NOMO-1 treated with dmso at 0.1 percent for 144 hours (cell line): ENCODE measurements around the gene GALNT9.
"Not testable (repeated sequence)": the region's sequence is repeated elsewhere in the genome, so short reads cannot be mapped to it uniquely, and the experiment has no call there.

Experiments
- DNase-seq: peaks from one replicate; lab custom pipeline; 2025; ENCODE audit not compliant: unreplicated experiment; lab: John Stamatoyannopoulos, UW

GALNT9 gene

DNA sequence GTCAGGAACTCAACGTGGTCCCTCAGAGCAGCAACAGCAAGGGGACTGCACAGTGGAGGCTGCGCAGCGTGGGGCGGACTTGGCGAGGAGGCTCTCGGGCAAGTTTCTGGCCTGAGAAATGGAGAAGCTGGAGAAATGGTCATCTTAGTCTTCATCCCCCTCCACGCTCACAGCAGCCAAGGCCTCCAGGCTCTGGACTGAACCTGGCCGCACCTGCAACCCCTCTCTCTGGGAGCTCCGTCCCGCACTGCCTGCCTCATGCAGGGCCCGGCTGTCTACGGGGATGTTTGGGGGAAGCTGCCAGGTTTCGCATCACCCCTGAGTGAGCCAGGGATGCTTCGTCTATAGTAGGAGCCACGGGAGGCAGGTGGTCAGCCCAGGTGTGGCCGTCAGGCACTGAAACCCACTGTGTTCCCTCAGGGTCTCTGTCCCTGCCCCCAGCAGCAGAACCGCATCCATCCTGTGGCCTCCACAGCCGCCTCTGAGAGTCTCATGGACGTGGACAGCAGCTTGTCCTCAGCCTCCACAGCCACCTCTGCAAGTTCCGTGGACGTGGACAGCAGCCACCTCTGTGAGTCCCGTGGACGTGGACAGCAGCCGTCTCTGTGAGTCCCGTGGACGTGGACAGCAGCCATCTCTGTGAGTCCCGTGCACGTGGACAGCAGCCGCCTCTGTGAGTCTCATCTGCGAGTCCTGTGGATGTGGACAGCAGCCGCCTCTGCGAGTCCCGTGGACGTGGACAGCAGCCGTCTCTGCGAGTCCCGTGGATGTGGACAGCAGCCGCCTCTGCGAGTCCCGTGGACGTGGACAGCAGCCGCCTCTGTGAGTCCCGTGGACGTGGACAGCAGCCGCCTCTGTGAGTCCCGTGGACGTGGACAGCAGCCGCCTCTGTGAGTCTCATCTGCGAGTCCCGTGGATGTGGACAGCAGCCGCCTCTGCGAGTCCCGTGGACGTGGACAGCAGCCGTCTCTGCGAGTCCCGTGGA is 29.1 kb upstream of the GALNT9 start:
- not testable (repeated sequence) for DNase-seq

DNA sequence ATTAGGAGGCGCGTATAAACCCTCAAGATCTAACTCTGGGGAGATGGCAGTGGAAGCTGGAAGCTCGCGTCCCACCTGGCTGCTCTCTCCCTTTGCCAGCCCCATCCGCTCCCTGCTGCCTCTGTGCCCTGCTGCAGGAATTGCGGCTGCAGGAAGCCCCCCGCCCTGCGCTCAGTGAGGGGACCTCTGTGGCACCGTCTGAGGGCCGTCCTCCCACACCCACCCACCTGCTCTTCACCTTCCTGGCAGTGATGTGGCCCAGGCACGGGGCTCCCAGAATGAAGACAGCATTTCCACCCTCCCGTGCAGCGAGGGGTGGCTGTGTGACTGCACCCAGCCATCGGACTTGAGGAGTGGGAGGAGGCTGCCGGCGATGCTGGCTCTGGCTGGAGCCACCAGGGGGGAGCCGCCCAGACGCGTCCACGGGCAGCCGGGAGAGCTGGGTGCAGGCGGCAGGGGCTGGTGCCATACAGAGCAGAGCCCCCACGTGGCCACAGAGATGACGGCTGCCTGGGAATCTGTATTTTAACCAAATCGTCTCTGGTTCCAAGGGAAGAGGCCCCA is 28.3 kb upstream of the GALNT9 start:
- DNase-seq: no peak

- no peak for DNase-seq
These were observed 27.6 kb upstream of the GALNT9 start for GRCh38 chr12:132356691-132357622.

DNA sequence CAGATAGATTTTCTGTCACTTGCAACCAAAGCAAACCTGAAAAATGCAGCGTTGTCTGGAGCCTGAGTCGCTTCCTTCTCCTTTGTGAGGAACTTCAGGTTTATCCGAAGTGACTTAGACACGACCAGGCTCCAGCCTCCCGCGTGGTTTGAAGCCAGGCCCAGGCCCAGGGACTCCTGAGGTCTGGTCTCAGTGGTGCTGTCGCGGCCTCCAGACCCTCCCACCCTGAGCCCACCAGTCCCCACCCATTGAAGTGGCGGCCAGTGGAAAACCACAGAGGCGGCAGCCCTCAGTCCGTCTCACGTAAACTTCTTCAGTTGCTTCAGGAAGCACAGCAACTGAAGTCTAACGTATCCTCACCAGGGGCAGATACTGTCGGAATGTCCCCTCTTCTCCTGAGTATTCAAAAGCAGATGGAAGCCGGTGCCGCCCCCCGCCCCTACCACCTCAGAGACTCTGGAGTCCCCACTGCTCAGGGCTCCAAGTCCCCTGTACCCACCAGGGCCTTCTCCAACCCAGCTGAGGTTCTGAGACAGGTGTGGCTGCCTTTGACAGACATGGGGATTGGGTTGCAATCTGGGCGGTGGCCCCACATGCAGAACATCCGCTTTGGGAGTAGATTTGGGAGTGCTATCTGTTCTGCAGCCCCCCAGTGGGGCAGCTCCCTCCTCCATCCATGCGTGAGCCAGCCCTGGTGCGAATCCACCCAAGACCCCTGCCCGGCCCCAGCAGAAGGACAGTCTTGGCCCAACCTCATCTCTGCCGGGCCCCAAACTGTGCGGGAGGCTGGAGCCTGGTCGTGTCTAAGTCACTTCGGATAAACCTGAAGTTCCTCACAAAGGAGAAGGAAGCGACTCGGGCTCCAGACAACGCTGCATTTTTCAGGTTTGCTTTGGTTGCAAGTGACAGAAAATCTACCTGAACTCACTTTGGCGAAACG is 26.6 kb upstream of the GALNT9 start:
- DNase-seq: no peak

DNA sequence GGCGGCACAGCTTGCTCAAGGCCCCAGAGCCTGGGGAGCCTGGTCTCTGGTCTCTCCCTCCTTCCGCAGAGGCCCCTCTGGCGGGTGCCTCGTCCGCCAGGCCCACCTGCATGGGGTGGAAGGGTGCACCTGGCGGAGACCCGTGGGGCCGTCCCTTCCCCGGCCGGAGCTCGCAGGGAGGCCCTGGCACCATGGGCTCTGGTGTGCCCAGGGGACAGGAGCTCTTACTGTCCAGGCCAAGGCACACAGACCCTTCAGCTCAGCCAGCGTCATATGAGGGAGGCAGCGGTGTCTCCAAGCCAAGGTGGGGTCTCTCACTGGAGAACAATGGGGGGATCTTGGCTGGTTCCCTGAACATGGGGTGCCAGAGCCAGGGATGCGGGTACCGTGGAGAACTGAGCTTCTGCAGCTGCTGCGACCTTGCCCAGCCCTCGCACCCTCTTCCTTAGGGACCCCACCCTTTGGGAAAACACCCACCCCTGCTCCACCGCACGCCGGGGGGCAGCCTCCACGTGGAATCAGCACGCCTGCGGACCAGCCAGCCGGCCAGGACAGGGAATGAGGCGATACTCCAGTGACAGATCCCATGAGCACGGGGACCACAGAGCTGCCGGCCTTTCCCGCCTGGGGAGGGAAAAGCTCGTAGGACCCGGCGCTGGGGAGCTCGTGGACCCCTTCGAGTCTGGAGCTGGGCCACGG is 25.7 kb upstream of the GALNT9 start:
- no peak for DNase-seq

DNA sequence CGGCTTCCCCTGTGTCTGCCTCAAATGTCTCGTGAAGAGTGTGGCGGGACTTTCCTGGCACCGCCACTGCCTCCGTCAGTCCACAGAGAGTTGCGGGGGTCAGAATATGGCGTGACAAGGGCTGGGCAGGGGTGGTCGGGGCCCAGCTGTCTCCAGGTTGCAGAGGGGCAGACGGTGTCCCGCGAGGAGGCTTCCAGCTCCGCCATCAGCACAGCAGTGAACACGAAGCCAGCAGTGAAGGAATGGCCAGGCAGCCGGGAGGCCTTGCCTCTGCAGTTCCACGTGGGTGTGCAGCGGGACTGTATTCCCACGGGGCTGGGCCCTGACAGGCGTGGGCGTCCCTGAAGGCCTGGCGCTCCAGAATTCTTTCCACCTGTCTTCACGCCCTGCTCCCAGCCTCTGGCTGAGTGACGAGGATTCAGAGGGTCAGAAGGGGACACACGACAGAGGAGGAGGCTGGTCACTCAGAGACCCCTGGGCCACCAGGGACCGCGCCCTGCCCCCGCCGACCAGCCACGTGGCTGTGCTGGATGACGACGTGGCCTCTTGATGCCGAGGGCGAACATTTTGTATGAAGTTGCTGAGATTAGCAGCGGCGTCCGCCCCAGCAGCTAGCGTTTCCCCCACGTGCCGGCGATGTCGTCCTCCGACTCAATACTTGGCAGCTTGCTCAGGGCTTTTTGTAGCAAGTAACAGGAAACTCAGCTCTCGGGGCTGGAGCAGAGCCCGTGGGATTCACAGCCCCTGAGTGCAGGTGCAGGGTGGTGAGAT is 25.0 kb upstream of the GALNT9 start:
- DNase-seq: no peak

DNA sequence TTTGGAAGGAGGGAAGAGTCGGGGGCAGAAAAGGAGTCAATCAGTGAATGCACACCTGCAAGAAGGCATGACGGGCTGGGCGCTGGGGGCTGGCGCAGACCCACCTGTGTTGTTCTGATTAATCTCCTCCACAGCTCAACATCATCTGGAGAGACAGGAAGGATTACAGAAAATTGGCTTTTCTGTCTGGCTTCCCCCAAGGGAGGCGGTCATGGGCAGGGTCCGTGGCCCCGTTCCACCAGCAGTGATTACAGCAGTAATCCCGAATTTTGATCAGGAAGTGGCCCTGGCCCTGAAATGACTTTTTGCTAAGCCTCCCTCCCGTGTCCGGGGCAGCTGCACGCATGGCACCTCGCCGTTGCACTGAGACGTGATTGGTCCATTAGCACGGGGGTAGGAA is 24.4 kb upstream of the GALNT9 start:
- no peak for DNase-seq

- DNase-seq: no peak
These were observed 23.8 kb upstream of the GALNT9 start for GRCh38 chr12:132352896-132353800.

GRCh38 chr12:132351751-132352495 is 22.5 kb upstream of the GALNT9 start:
- no peak for DNase-seq

GRCh38 chr12:132349501-132350131 is 20.2 kb upstream of the GALNT9 start:
- DNase-seq: no peak

DNA sequence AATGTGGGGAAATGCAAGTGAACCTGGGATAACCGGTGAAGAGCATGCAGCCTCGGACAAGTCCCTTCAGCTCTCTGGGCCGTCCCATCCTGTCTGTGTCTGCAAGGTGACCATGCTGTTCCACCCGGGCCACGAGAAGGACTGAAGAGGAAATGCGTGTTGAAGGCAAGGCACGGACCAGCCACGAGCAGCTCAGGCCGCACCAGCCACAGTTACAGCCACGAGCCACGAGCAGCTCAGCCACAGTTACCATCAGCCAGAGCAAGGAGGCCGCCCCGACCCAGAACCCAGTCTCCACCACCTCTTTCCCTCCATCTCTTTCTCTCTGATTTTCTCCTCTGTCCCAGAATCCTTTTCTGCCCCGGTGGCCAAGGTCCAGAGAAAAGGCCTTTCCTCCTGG is 18.8 kb upstream of the GALNT9 start:
- no peak for DNase-seq

- no peak for DNase-seq
These were observed 17.9 kb upstream of the GALNT9 start for GRCh38 chr12:132347176-132347855.

DNA sequence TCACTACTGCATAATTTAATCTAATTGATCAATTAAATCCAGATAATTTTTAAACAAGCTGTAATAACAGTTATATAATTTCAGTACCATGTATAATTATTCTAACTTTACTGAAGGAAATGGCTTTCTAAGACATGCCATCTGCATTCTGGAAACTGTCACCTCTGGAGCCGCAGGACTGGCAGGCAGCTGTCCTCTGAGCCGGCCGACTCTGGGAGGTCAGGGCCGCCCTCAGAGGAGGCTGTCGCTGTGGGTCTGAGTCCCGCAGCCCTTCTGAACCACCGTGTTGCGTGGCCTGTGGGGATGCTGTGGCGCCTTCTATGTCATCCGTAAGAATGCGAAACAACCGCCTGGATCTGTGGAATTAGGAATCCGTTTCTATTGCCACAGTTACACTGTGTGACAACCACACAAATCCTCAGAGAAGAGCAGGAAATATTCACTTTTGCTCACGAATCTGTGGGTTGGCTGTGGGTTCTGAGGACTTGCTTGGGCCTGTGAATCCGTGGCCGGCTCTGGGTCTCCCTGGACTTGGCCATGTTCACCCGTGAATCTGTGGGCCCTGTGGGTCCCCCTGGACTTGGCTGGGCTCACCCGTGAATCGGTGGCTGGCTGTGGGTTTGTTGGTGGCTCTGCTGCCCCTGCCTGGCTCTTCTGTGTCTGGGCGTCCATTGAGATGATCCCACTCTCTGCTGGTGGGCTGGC is 17.2 kb upstream of the GALNT9 start:
- no peak for DNase-seq

DNA sequence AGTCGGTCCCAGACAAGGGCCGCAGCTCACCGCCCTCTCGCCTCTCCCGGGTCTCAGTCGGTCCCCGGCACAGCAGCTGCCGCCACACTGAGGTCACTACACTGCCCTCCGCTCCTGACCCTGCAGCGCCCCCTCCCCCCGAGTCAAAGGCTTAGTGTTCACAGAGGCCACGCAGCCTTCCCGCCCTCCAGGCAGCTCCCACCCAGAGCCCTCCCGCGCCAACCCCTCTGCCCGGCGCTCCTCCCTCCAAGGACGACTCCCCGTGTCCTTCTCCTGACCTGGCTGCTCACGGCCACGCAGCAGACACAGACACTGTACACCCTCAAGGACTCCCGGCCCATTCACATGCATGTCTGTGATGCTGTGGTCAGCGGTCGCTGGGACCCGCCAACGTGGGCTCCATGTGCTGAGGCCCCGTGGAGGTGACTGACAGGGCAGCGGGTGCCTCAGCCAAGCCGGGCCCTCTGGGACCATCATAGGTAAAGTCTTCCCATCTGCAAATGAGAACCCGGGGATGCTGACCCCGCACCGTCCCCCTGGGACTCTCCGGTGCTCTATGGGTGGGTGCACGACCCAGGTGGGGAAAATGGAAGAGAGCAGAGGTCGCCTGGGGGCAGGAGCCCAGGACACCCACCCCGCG is 16.3 kb upstream of the GALNT9 start:
- DNase-seq: no peak

GRCh38 chr12:132345126-132345525 is 15.7 kb upstream of the GALNT9 start:
- DNase-seq: no peak
